ENCODE data around the gene TCF12. TPM values are rescaled to one million over a fixed set of nuclear protein-coding genes. Genes with fewer than 3 reads are reported as not detected.

Gene TCF12
- total RNA-seq, 2 experiments from 2014 or later: 63.7 to 64.6 TPM

GRCh38 chr15:56890038-56890437, 28.4 kb upstream of the TCF12 start:
- DNase-seq: no peak

GRCh38 chr15:56891852-56892440, 26.5 kb upstream of the TCF12 start:
- no peaks in the 10 kb centered on the region for H3K9me3 Mint-ChIP-seq
- peaks cover 18% of the 10 kb centered on the region for H3K4me1 Mint-ChIP-seq (ENCODE audit: low read depth)
- no peak overlapping the region for H3K4me3 Mint-ChIP-seq
- POLR2A ChIA-PET: no interaction called here
- H3K36me3 Mint-ChIP-seq: no peaks in the 10 kb centered on the region
- H3K27ac Mint-ChIP-seq: no peak overlapping the region
- CTCF ChIA-PET: interaction anchor here (0.8 kb wide), 1 partner anchor 244 kb away, joined by 4 read pairs; no protein-coding TSS in a partner anchor
- intact Hi-C loops (cut with micrococcal nuclease): no loop called here
- H3K27me3 Mint-ChIP-seq: no peaks in the 10 kb centered on the region
- no peak for DNase-seq

More at GRCh38 chr15:56890038-56890437, 28.4 kb upstream of the TCF12 start:
- no peaks in the 10 kb centered on the region for H3K9me3 Mint-ChIP-seq
- no peaks in the 10 kb centered on the region for H3K27me3 Mint-ChIP-seq
- H3K27ac Mint-ChIP-seq: no peak overlapping the region
- intact Hi-C loops (cut with micrococcal nuclease): no loop called here
- ChIA-PET POLR2A (no interaction called here), CTCF (no interaction called here)
- H3K4me3 Mint-ChIP-seq: no peak overlapping the region
- no peaks in the 10 kb centered on the region for H3K36me3 Mint-ChIP-seq
- H3K4me1 Mint-ChIP-seq (ENCODE audit: low read depth): peaks cover 26% of the 10 kb centered on the region

- H3K9me3 Mint-ChIP-seq: no peaks in the 10 kb centered on the region
- no peak overlapping the region for H3K4me3 Mint-ChIP-seq
- intact Hi-C loops (cut with micrococcal nuclease): no loop called here
- H3K4me1 Mint-ChIP-seq (ENCODE audit: low read depth): peaks cover 13% of the 10 kb centered on the region
- H3K27ac Mint-ChIP-seq: no peak overlapping the region
- POLR2A ChIA-PET: no interaction called here
- H3K27me3 Mint-ChIP-seq: no peaks in the 10 kb centered on the region
- CTCF ChIA-PET: interaction anchor here (1.2 kb wide), 1 partner anchor 9 kb away, joined by 3 read pairs; no protein-coding TSS in a partner anchor
- no peaks in the 10 kb centered on the region for H3K36me3 Mint-ChIP-seq
- no peak for DNase-seq
Observed at GRCh38 chr15:56892659-56893363, 25.6 kb upstream of the TCF12 start.

- H3K4me3 Mint-ChIP-seq: no peak overlapping the region
- ChIA-PET CTCF (interaction anchor here (1.2 kb wide), 1 partner anchor 8 kb away, joined by 3 read pairs; no protein-coding TSS in a partner anchor), POLR2A (no interaction called here)
- H3K9me3 Mint-ChIP-seq: no peaks in the 10 kb centered on the region
- intact Hi-C loops (cut with micrococcal nuclease): no loop called here
- no peak overlapping the region for H3K27ac Mint-ChIP-seq
- H3K4me1 Mint-ChIP-seq (ENCODE audit: low read depth): peaks cover 8% of the 10 kb centered on the region
- H3K27me3 Mint-ChIP-seq: no peaks in the 10 kb centered on the region
- no peak for DNase-seq
- no peaks in the 10 kb centered on the region for H3K36me3 Mint-ChIP-seq
Observed at GRCh38 chr15:56893364-56893678, 25.1 kb upstream of the TCF12 start.

- Mint-ChIP-seq H3K4me1 (ENCODE audit: low read depth) (no peaks in the 10 kb centered on the region), H3K9me3 (no peaks in the 10 kb centered on the region), H3K4me3 (no peak overlapping the region), H3K27me3 (no peaks in the 10 kb centered on the region), H3K27ac (no peak overlapping the region), H3K36me3 (no peaks in the 10 kb centered on the region)
- intact Hi-C loops (cut with micrococcal nuclease): no loop called here
- no peak for DNase-seq
- ChIA-PET POLR2A (no interaction called here), CTCF (no interaction called here)
Observed at GRCh38 chr15:56894601-56895000, 23.8 kb upstream of the TCF12 start.

GRCh38 chr15:56901931-56902330, 16.5 kb upstream of the TCF12 start:
- Mint-ChIP-seq H3K27me3 (no peaks in the 10 kb centered on the region), H3K4me3 (no peak overlapping the region), H3K9me3 (peaks cover 2% of the 10 kb centered on the region), H3K4me1 (ENCODE audit: low read depth) (peaks cover 10% of the 10 kb centered on the region), H3K36me3 (peaks cover 4% of the 10 kb centered on the region), H3K27ac (no peak overlapping the region)
- CTCF ChIA-PET: interaction anchor here (1.4 kb wide), 1 partner anchor 9 kb away, joined by 3 read pairs; no protein-coding TSS in a partner anchor
- intact Hi-C loops (cut with micrococcal nuclease): no loop called here
- no peak for DNase-seq
- POLR2A ChIA-PET: no interaction called here

- DNase-seq: no peak
- peaks cover 13% of the 10 kb centered on the region for H3K4me1 Mint-ChIP-seq (ENCODE audit: low read depth)
- peaks cover 2% of the 10 kb centered on the region for H3K9me3 Mint-ChIP-seq
- H3K27me3 Mint-ChIP-seq: no peaks in the 10 kb centered on the region
- ChIA-PET CTCF (no interaction called here), POLR2A (no interaction called here)
- no peak overlapping the region for H3K27ac Mint-ChIP-seq
- peaks cover 4% of the 10 kb centered on the region for H3K36me3 Mint-ChIP-seq
- peak overlapping the region; percentile 25 for H3K4me3 Mint-ChIP-seq
- intact Hi-C loops (cut with micrococcal nuclease): no loop called here
Observed at GRCh38 chr15:56906766-56907165, 11.7 kb upstream of the TCF12 start.

- no peak for DNase-seq
- Mint-ChIP-seq H3K27ac (no peak overlapping the region), H3K9me3 (no peaks in the 10 kb centered on the region), H3K4me3 (no peak overlapping the region), H3K27me3 (no peaks in the 10 kb centered on the region), H3K36me3 (no peaks in the 10 kb centered on the region), H3K4me1 (ENCODE audit: low read depth) (peaks cover 15% of the 10 kb centered on the region)
- intact Hi-C loops (cut with micrococcal nuclease): no loop called here
- ChIA-PET POLR2A (no interaction called here), CTCF (interaction anchor here (0.7 kb wide), 1 partner anchor 24 kb away, joined by 3 read pairs; no protein-coding TSS in a partner anchor)
Observed at GRCh38 chr15:56910801-56911200, 7.6 kb upstream of the TCF12 start.

GRCh38 chr15:56913241-56913640, 5.2 kb upstream of the TCF12 start:
- Mint-ChIP-seq H3K4me1 (ENCODE audit: low read depth) (peaks cover 15% of the 10 kb centered on the region), H3K9me3 (no peaks in the 10 kb centered on the region)
- intact Hi-C loops (cut with micrococcal nuclease): no loop called here

GRCh38 chr15:56913670-56914069, 4.8 kb upstream of the TCF12 start:
- Mint-ChIP-seq H3K27me3 (no peaks in the 10 kb centered on the region), H3K36me3 (peaks cover 2% of the 10 kb centered on the region), H3K4me1 (ENCODE audit: low read depth) (peaks cover 15% of the 10 kb centered on the region), H3K9me3 (no peaks in the 10 kb centered on the region), H3K4me3 (no peak overlapping the region), H3K27ac (no peak overlapping the region)
- POLR2A ChIA-PET: no interaction called here
- DNase-seq: no peak
- intact Hi-C loops (cut with micrococcal nuclease): no loop called here
- CTCF ChIA-PET: no interaction called here

More at GRCh38 chr15:56913241-56913640, 5.2 kb upstream of the TCF12 start:
- Mint-ChIP-seq H3K36me3 (peaks cover 2% of the 10 kb centered on the region), H3K4me3 (no peak overlapping the region), H3K27ac (no peak overlapping the region), H3K27me3 (no peaks in the 10 kb centered on the region)
- ChIA-PET CTCF (no interaction called here), POLR2A (no interaction called here)
- no peak for DNase-seq

GRCh38 chr15:56915888-56916287, 2.6 kb upstream of the TCF12 start:
- POLR2A ChIA-PET: no interaction called here
- Mint-ChIP-seq H3K27ac (no peak overlapping the region), H3K4me3 (no peak overlapping the region), H3K9me3 (no peaks in the 10 kb centered on the region), H3K4me1 (ENCODE audit: low read depth) (peaks cover 23% of the 10 kb centered on the region), H3K27me3 (no peaks in the 10 kb centered on the region), H3K36me3 (peaks cover 7% of the 10 kb centered on the region)
- DNase-seq: no peak
- CTCF ChIA-PET: no interaction called here
- intact Hi-C loops (cut with micrococcal nuclease): loop anchor here (5.0 kb wide), 4 partner anchors 71 to 791 kb away; partner anchors contain the start of gene POLR2M

GRCh38 chr15:56916825-56917477, 1.5 kb upstream of the TCF12 start:
- Mint-ChIP-seq H3K4me3 (peak overlapping the region; percentile 81), H3K36me3 (peaks cover 8% of the 10 kb centered on the region), H3K4me1 (ENCODE audit: low read depth) (peaks cover 23% of the 10 kb centered on the region), H3K27me3 (no peaks in the 10 kb centered on the region), H3K27ac (no peak overlapping the region), H3K9me3 (no peaks in the 10 kb centered on the region)
- ChIA-PET CTCF (interaction anchor here (1.0 to 1.8 kb wide), 2 partner anchors 11 to 424 kb away, joined by 3 to 8 read pairs; no protein-coding TSS in a partner anchor), POLR2A (interaction anchor here (3.9 kb wide), 1 partner anchor 30 kb away, joined by 28 read pairs; no protein-coding TSS in a partner anchor)
- intact Hi-C loops (cut with micrococcal nuclease): loop anchor here (5.0 kb wide), 4 partner anchors 70 to 790 kb away; partner anchors contain the start of gene POLR2M
- no peak for DNase-seq
